ENCODE results near the gene NOXO1.
"Not testable (repeated sequence)": the region's sequence is repeated elsewhere in the genome, so short reads cannot be mapped to it uniquely, and the experiment has no call there.

- TF ChIP-seq YY1 (IDR thresholded peaks at IDR 0.05); CTCF (IDR thresholded peaks at IDR 0.05; ENCODE audit: low read depth, low read length, missing input control); SP1 (IDR thresholded peaks at IDR 0.05); MAX (IDR thresholded peaks at IDR 0.05); REST (IDR thresholded peaks at IDR 0.05); RXRA (IDR thresholded peaks at IDR 0.05): not testable (repeated sequence)
Measured at GRCh38 chr16:1962161-1963153, 18.8 kb downstream of the NOXO1 start.

Data from liver (tissue), 3 donors.